ENCODE results near the gene MACROD2.

The MACROD2 gene

DNA sequence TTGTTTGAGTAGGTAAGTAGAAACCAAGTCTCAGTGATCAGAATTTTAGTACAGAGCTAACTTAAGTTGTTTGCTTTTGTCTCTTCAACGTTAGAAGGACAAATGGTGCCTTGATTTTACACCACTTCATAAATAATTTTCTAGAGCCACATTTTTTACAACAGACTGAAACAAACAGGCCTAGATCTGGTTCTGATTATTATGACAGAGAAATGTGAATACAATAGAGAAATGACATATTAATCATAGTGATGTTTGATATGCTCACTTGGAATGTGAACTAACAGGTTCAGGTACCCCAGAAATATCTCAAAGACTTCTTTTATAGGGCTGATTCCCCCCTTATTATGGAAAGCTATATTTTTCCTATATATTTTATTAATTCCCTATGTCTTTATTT, 1817.4 kb downstream of the MACROD2 start:
- no peak for TF ChIP-seq CTCF (IDR thresholded peaks at IDR 0.05; ENCODE audit: extremely low read depth, missing control alignments)
- DNase-seq (ENCODE audit: low spot score): no peak

DNA sequence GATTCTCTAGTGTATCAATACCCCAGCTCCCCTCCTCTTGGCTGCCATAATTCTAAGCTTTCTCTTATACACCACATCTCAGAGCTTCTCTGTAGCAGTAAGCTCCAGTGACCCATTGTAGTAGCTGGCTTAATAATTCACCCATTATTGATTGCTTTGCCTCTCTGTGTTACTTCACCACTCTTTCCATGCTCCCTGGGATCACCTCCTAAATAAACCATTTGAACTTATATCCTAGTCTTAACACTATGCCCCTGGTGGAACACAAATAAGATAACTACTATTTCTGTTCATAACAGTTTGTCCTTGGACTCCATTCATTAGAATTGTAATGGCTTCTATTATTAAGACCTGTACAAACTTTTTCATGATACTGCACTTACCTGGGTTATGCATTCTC, 1819.0 kb downstream of the MACROD2 start:
- DNase-seq (ENCODE audit: low spot score): no peak
- no peak for TF ChIP-seq CTCF (IDR thresholded peaks at IDR 0.05; ENCODE audit: extremely low read depth, missing control alignments)

DNA sequence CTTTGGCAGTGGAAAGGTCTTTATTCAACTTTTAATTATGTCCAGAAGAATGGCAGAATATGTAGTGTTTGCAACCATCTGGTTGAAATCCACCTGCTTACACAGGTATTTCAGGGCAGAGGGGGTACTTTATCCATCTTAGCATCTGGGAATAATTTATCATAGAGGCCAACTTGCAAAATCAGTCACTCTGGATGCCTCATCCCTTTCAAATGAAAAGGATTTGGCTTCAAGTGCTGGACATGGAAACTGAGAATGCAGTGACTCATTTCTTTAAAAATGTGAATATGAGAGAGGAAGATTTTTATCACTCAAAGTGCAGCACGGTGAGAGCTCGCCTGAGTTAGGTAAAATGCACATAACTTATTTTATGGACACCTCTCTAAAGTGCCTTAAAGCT, 1819.6 kb downstream of the MACROD2 start:
- no peak for DNase-seq (ENCODE audit: low spot score)
- TF ChIP-seq CTCF (IDR thresholded peaks at IDR 0.05; ENCODE audit: extremely low read depth, missing control alignments): no peak

DNA sequence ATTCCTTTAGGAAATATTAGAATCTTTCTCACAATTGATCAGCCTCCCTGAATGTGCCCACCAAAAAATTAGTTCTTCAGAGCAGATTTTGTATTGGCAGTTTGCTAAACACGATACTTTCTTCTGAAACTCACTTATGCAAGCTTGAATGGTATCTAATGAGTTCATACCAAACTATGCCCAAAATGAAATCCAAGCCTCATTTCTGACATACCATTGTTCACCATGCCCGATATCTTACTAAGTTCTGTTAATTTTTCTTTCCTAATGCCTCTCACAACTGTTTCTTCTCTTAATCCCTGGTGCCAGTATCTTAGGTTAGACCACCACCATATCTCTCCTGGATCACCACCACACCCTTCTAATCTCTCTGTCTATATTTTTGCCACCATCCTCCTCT, 1822.0 kb downstream of the MACROD2 start:
- TF ChIP-seq CTCF (IDR thresholded peaks at IDR 0.05; ENCODE audit: extremely low read depth, missing control alignments): no peak
- DNase-seq (ENCODE audit: low spot score): no peak

DNA sequence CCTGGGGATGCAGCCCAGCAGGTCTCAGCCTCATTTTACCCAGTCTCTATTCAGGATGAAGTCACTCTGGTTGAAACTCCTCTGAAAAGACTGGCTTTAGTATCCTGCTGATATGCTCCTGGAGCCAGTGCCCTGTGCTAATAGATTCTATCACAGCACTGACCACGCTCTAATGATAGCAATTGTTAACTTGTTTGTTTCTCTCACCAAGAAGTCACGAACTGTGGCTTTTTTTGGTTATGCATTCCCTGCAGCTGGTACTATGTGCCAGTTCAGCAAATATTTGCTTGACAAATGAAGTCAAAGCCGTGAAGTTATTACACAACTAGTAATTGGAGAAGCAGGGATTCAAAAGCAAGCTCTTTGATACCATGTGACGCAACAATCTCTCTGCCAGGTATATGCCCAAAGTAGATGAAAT, 1823.3 kb downstream of the MACROD2 start:
- TF ChIP-seq CTCF (IDR thresholded peaks at IDR 0.05; ENCODE audit: extremely low read depth, missing control alignments): no peak
- DNase-seq (ENCODE audit: low spot score): no peak

DNA sequence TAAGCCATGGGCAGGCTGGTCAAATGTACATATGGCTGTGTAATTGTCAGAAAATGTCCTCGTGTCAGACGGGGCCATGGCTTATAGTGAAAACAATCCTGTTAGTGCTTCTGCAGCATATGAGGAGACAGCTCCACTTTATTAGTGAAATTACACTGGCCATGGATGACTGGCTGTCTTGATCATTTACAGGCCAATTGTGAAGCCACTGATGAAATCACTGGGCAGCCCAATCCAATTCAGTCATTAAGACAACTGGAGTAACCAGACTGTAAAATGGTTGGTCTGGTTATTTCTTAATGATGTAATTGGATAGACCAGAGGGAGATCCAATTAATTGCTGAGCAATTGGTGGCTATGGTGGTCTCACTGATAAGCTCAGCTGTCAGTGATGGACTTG, 1828.4 kb downstream of the MACROD2 start:
- no peak for TF ChIP-seq CTCF (IDR thresholded peaks at IDR 0.05; ENCODE audit: extremely low read depth, missing control alignments)
- DNase-seq (ENCODE audit: low spot score): no peak

DNA sequence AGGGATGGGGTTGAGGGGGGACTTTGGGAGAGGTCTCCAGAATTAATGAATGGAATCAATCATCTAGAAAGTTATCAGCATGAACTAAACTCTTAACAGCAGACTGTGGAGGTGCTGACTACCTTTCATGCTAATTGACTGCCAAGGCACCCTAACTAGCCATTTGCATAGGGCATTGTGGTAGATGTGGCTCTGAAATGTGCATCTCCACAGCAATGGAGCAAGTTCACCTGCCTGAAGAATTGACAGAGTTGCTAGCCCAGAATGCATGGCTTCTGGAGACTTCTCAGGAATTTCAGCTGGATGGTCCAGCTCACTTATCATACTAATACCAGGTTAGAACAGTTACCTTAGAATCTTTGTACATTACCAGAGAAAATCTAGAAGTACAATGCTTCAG, 1832.3 kb downstream of the MACROD2 start:
- no peak for TF ChIP-seq CTCF (IDR thresholded peaks at IDR 0.05; ENCODE audit: extremely low read depth, missing control alignments)

More for the DNA sequence above, 1832.3 kb downstream of the MACROD2 start:
- DNase-seq (ENCODE audit: low spot score): no peak
